ENCODE measurements around the gene EYS.

DNA sequence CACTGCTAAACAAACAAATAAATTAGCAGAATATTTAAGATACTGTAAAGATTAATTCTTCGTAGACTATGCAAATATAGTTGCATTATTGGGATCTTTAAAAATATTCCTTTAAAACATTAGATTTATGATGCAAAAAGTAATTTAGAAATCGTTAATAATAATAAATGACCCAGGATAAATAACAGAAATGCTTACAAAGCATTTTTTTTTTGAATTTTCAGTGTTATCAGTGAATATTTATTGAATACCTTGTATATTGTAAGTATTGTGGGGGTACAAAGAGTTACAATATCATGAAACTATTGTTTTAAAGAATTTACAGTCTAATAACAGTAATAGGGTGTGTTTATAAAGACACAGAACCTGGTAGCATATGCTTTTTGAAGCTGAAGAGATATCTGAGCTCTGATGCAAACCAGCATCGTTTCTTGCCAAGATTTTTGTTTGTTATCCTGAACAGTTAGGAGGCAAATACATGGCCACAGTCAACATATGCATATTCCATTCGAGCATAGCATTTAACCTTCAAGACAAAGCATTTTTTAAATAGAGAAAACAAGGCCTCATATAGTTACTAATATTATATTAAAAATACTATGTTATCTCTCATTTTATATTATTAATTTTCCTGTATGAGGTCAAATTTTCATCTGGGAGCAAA lies 1584.2 kb downstream of the EYS start:
- TF ChIP-seq POLR2AphosphoS5 (IDR thresholded peaks at IDR 0.05; ENCODE audit: low read depth, low read length): no peak
- no peak for TF ChIP-seq SIN3A (IDR thresholded peaks at IDR 0.05; ENCODE audit: borderline replicate concordance, insufficient read depth, low read length)
